GM19395 (cell line): ENCODE data around the gene HOXC12.

Experiments
- ATAC-seq: cut with Tn5 transposase; IDR thresholded peaks from one replicate; pipeline ENCODE4 v1.9.1; 2021; ENCODE audit warnings: mild to moderate bottlenecking, moderate library complexity; ENCODE audit not compliant: unreplicated experiment

Gene HOXC12

GRCh38 chr12:53970451-53970850 lies 15.7 kb downstream of the HOXC12 start:
- ATAC-seq: no peak

DNA sequence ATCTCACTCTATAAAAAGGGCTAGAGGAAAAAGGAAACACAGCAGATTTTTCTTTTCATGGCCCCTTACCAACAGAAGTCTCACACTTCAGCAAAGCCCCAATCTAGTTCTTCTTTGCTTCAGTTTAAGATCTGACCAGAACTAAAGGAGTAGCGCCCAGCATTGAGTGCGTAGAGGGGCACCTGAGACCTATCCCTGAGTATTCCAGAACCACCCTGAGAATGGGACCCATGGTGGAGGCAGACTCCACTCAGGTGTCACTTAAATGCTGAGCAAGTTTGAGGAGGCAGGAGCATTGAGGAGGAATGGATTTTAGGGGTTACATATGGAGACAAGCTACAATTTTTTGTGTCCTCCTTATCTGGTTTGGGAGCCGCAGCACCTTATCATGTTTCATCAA lies 16.4 kb downstream of the HOXC12 start:
- no peak for ATAC-seq

DNA sequence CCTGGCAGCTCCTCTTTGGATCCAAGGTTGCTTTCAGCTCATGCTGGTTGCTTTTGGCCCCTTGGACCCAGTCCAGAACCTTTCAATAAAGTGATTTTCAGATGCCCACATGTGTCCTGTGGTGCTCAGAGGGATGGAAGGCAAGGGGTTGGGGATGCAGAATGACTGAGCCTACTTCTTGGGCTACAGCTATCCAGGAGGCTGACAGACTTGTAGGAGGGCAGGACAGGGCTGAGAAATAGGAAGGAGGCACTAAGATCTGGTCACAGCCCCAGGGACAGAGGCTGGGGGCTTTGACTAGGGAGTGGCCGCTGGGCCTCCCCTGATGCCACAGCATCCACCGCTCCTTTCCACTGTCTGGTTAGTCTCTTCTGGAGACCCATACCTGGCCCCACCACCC lies 17.0 kb downstream of the HOXC12 start:
- no peak for ATAC-seq

DNA sequence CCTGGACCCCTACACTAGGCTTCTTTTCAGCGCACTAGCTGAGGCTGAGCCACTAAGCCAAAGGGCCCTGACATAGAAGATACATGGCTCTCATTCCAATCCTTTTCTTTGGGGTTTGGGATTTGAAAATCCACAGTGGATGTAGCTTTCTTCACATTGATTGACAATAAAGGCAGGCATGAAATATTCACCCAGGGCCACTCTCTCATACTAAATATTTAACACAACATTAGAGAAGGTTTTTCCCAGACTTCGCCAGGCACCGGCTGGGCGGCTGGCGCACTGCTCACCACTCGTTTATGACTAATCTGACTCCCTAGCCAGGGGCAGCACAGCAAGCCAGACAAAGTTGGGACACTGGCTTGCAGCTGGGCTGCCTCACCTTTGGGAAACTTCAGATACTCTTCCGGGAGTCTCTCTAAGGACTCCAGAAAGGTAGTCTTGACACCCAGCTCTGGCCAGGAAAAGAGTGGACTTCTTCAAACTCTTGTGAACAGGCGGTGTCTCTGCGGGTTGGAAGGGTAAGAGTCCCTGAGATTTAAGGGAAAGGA lies 17.5 kb downstream of the HOXC12 start:
- ATAC-seq: no peak

DNA sequence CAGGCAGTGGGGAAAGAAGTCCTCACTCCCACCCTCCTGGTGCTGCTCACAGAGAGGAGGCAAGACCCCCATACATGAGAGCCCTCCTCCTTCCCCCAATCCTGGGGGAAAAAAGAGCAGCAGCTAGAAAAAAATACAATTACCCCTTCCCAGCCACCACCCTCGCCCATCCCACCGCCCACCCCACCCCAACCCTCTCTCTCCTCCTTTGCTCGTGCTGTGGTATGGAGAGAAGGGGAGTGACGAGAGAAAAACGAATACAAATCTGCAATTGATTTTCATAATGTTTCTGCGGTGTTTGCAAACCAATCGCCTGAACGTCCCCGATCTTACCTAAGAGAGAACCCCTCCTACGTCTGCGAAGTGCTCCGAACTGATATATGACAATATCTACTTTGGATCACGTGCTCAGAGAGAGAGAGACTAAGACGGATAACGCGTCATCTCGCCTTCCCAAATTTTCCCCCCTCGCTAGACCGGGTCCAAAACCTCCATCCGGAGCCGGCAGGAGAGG lies 18.1 kb downstream of the HOXC12 start, which contains the start of gene HOXC11:
Gene HOXC11 (plus strand): TSS at position 405 of the 514 bp plus-strand sequence. CDS start 116 bp downstream, outside the sequence.
- no peak for ATAC-seq

- ATAC-seq: no peak
These were observed 18.7 kb downstream of the HOXC12 start for GRCh38 chr12:53973236-53974042.

DNA sequence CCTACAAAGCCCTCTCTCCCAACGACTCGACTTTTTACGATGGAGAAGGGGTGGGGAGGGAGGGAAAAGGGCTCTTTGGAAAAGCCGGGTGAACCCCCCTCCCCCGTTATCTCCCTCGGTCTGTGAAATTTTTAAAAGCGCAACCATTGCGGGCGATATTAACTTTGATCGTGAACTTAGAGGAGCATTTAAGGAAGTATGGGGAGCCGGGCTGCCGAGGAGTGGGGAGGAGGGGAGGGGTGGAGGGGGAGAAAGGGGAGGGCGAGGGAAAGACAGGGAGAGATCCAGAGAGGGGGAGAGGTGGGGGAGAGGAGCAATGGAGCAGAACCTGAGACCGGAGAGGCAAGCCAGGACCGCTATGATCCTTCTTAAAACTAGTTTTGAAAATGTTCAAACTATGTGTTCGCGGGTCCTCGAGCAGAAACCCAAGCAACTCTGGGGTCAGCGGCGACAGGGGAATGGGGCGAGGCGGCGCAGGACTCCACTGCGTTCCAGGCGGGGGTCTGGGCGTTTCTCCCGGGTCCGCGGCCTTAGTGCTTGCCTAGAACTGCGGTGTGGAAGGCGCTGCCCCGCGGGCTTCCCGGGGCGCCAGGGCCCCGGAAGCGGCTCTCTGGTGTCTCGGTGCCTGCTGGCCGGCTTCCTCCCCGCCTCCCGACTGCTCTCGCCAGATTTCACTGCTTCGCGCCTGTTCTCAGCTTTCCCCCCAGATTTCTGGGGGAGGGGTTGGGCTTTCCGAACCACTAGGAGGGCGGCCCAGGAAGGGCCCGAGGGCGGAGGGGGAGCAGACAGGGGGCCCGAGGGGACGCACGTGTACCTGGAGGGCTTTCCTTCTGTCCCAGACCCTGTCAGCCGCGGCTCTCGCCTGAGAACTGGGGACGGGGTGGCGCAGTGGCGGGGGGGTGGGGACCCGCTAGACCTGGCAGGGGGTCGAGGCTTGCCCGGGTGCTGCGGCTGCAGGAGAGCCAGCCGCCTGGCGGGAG lies 19.7 kb downstream of the HOXC12 start, which contains the start of gene HOTAIR:
Gene HOTAIR (minus strand): TSS at position 871 of the 980 bp plus-strand sequence.
- no peak for ATAC-seq

DNA sequence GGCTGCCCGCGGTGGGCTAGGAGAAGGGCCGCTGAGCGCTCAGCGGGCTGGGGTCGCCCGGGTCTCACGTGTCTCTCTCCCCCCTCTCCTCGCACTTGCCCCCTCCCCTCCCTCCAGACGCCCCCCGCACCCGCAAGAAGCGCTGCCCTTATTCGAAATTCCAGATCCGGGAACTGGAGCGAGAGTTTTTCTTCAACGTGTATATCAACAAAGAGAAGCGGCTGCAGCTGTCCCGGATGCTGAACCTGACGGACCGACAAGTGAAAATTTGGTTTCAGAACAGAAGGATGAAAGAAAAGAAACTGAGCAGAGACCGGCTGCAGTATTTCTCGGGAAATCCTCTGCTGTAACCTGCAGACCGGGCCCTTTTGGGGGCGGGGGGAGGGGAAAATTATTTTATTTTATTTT lies 20.4 kb downstream of the HOXC12 start:
- ATAC-seq: no peak

DNA sequence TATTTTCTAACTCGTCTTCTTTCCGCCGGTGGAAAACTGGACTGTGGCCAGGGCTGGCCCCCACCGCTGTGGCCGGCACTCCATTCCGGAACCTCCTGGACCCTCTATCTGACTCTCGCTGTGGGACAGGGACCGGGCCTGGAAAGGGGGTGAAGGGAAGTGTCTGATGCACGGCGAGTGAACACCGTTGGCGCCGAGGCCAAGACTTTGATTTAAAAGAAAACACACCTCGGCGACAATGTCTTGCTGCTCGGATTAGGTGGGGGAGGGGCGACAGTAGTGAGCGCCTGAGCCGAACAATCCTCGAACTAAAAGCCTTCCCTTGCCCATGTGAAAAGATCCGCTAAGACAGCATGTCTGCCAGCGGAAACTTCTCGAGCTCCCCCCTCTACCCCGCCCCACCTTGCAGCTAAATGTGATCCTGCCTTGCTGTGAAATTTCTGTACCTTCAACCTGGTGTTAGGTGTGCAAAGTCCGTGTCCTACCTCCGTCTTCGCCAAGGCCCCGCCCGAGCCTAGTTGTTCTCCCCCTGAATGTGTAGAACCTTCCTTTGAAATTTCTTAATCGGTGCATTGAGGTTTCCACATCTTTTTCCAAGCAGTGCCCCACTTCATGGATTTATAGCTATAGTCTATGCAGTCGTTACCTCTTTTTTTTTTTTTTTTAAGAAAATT lies 20.9 kb downstream of the HOXC12 start:
- no peak for ATAC-seq

GRCh38 chr12:53976172-53976822 lies 21.6 kb downstream of the HOXC12 start:
- no peak for ATAC-seq

DNA sequence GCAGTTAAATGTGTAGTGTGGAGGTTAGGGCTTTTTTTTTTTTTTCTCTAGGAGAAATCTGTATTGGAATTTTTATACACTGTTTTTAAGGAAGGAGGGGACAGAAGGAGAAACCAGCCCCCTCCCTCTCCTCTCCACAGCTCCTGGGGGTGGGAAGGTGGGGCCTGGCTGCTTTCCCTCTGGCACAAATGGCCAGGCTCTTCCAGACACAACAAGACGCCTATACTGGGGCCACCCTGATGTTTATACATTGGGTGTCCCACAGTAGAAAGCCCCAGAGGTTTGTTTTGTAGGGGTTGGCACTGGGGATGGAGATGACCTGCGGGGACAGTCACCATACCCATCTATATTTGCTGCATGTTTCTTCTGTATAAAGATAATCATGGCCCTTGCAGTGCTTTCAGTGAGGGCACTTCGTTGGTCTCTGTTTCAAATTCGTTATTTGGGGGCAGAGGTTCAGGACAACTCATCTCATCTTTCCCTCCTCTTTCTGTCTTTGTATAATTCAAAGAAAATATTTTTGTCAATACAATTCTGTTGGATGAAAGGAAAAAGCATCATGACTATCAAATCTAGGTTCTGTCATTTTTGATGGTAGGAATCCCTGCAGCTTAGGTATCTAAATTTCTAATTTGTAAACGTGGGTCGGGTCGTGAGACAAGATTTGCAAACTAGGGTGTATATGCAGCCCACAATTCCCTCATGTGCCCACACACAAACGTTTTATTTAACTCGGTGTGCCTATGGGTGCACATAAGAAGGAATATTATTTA lies 22.3 kb downstream of the HOXC12 start:
- no peak for ATAC-seq

GRCh38 chr12:53977596-53978445 lies 23.1 kb downstream of the HOXC12 start:
- ATAC-seq: no peak

DNA sequence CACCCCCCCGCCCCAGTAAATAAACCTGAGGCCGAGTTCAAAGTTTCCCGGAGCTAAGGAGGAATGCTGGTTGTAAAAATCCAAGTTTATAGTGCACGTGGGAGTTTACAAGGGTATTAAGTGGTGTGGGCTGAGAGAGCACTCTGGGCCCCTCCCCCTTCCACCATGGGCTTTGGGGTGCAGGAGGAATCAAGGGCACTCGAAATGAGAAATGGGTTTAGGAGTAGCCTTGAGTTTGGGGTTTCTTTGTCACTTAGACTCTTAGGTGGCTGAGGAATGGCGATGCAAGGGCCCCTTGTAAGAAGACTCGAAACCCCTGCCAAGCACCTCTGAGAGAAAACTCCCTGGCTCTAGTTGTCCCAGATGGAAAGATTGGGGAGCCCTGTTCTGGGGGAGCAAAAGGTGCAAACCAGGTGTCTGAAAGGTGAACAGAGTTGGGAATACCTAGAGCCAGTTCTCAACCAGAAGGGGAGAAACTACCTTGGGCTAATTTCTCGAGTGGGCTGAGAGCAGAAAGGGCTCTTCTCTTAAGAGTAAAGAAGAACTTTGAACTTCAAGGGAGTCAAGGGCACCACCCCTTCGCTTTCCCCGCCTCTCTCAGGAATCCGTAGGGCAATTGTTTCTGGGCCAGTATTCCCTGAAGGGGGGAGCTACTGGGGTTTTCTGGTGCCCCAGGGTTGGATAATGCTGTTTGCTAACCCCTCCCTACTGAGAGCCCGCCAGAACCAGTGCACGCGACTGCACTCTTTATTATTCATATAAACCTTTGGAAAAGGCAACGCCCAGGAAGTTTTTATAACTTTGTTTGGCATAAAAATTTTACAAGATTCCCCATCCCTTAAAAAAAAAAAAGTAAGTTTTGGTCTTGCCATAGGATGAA lies 24.0 kb downstream of the HOXC12 start:
- ATAC-seq: no peak

DNA sequence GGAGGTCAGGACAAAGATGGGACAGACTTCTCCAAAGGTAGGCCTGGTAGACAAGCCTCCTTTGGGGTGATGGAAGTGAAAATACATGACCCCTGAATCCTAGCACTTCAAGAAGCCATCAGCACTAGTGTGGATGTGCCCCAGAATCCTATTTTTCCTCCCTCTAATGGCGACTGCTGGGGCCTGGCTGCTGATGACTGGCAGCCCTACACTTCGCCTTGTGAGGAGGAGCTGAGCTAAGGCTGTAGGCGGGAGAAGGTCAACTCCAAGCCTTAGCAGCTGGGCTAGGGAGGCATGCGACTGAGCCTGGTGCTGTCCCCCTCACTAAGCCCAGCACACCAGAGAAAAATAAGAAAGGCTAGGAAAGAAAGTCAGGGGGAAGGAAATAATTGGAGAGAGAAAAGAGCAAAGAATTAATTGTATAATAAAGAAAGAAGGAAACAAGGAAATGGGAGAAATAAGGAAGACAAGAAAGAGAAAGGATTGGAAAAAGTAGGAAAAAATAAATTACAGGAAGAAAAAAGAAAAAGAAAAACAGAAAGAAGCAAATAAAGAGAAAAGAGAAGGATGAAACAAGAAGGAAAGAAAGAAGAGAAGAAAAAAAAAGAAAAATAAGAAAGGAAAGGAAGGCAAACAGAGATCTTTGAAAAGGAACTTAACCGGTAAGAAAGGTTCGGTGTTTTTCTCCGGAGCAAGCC lies 25.6 kb downstream of the HOXC12 start:
- ATAC-seq: no peak

- ATAC-seq: no peak
These were observed 26.2 kb downstream of the HOXC12 start for GRCh38 chr12:53980802-53981496.
